Measurements from ENCODE around the gene DYSF.

DYSF gene

GRCh38 chr2:71694501-71695234, 241.3 kb downstream of the DYSF start:
- Histone ChIP-seq H3K4me1 (ENCODE audit: control insufficient read depth, insufficient read depth, low read length) (peaks cover 11% of the 10 kb centered on the region), H3K4me3 (ENCODE audit: low read depth, low read length) (no peak overlapping the region), H3K9ac (ENCODE audit: low read depth, low read length) (no peak overlapping the region), H3K27me3 (ENCODE audit: control insufficient read depth, insufficient read depth, low read length) (no peaks in the 10 kb centered on the region), H3K36me3 (ENCODE audit: control insufficient read depth, insufficient read depth, low read length) (no peaks in the 10 kb centered on the region), H3K9me3 (ENCODE audit: control insufficient read depth, insufficient read depth, low read length) (no peaks in the 10 kb centered on the region)

GRCh38 chr2:71695235-71696120, 242.1 kb downstream of the DYSF start:
- H3K4me3 ChIP-seq (ENCODE audit: low read depth, low read length) = no peak overlapping the region
- peaks cover 11% of the 10 kb centered on the region for H3K4me1 ChIP-seq (ENCODE audit: control insufficient read depth, insufficient read depth, low read length)
- H3K9me3 ChIP-seq (ENCODE audit: control insufficient read depth, insufficient read depth, low read length) = no peaks in the 10 kb centered on the region
- no peaks in the 10 kb centered on the region for H3K36me3 ChIP-seq (ENCODE audit: control insufficient read depth, insufficient read depth, low read length)
- H3K27me3 ChIP-seq (ENCODE audit: control insufficient read depth, insufficient read depth, low read length) = no peaks in the 10 kb centered on the region
- H3K9ac ChIP-seq (ENCODE audit: low read depth, low read length) = no peak overlapping the region

- H3K9ac ChIP-seq (ENCODE audit: low read depth, low read length) = no peak overlapping the region
- no peaks in the 10 kb centered on the region for H3K27me3 ChIP-seq (ENCODE audit: control insufficient read depth, insufficient read depth, low read length)
- peaks cover 8% of the 10 kb centered on the region for H3K4me1 ChIP-seq (ENCODE audit: control insufficient read depth, insufficient read depth, low read length)
- H3K4me3 ChIP-seq (ENCODE audit: low read depth, low read length) = no peak overlapping the region
- no peaks in the 10 kb centered on the region for H3K36me3 ChIP-seq (ENCODE audit: control insufficient read depth, insufficient read depth, low read length)
- H3K9me3 ChIP-seq (ENCODE audit: control insufficient read depth, insufficient read depth, low read length) = no peaks in the 10 kb centered on the region
Observed at GRCh38 chr2:71696381-71696780, 243.0 kb downstream of the DYSF start.

- Histone ChIP-seq H3K27me3 (ENCODE audit: control insufficient read depth, insufficient read depth, low read length) (no peaks in the 10 kb centered on the region), H3K9ac (ENCODE audit: low read depth, low read length) (no peak overlapping the region), H3K4me3 (ENCODE audit: low read depth, low read length) (no peak overlapping the region), H3K4me1 (ENCODE audit: control insufficient read depth, insufficient read depth, low read length) (peaks cover 8% of the 10 kb centered on the region), H3K36me3 (ENCODE audit: control insufficient read depth, insufficient read depth, low read length) (no peaks in the 10 kb centered on the region), H3K9me3 (ENCODE audit: control insufficient read depth, insufficient read depth, low read length) (no peaks in the 10 kb centered on the region)
Observed at GRCh38 chr2:71697106-71698004, 244.0 kb downstream of the DYSF start.

- no peaks in the 10 kb centered on the region for H3K36me3 ChIP-seq (ENCODE audit: control insufficient read depth, insufficient read depth, low read length)
- H3K27me3 ChIP-seq (ENCODE audit: control insufficient read depth, insufficient read depth, low read length) = no peaks in the 10 kb centered on the region
- no peaks in the 10 kb centered on the region for H3K9me3 ChIP-seq (ENCODE audit: control insufficient read depth, insufficient read depth, low read length)
- no peak overlapping the region for H3K9ac ChIP-seq (ENCODE audit: low read depth, low read length)
- peaks cover 4% of the 10 kb centered on the region for H3K4me1 ChIP-seq (ENCODE audit: control insufficient read depth, insufficient read depth, low read length)
- no peak overlapping the region for H3K4me3 ChIP-seq (ENCODE audit: low read depth, low read length)
Observed at GRCh38 chr2:71699428-71699827, 246.1 kb downstream of the DYSF start.

GRCh38 chr2:71700041-71700657, 246.8 kb downstream of the DYSF start:
- Histone ChIP-seq H3K9me3 (ENCODE audit: control insufficient read depth, insufficient read depth, low read length) (no peaks in the 10 kb centered on the region), H3K36me3 (ENCODE audit: control insufficient read depth, insufficient read depth, low read length) (no peaks in the 10 kb centered on the region), H3K27me3 (ENCODE audit: control insufficient read depth, insufficient read depth, low read length) (no peaks in the 10 kb centered on the region), H3K9ac (ENCODE audit: low read depth, low read length) (no peak overlapping the region), H3K4me1 (ENCODE audit: control insufficient read depth, insufficient read depth, low read length) (no peaks in the 10 kb centered on the region), H3K4me3 (ENCODE audit: low read depth, low read length) (no peak overlapping the region)

GRCh38 chr2:71700658-71701397, 247.5 kb downstream of the DYSF start:
- no peaks in the 10 kb centered on the region for H3K27me3 ChIP-seq (ENCODE audit: control insufficient read depth, insufficient read depth, low read length)

GRCh38 chr2:71702071-71702970, 249.0 kb downstream of the DYSF start:
- Histone ChIP-seq H3K27me3 (ENCODE audit: control insufficient read depth, insufficient read depth, low read length) (no peaks in the 10 kb centered on the region), H3K4me3 (ENCODE audit: low read depth, low read length) (no peak overlapping the region), H3K9ac (ENCODE audit: low read depth, low read length) (no peak overlapping the region), H3K36me3 (ENCODE audit: control insufficient read depth, insufficient read depth, low read length) (no peaks in the 10 kb centered on the region), H3K9me3 (ENCODE audit: control insufficient read depth, insufficient read depth, low read length) (no peaks in the 10 kb centered on the region), H3K4me1 (ENCODE audit: control insufficient read depth, insufficient read depth, low read length) (no peaks in the 10 kb centered on the region)

More at GRCh38 chr2:71700658-71701397, 247.5 kb downstream of the DYSF start:
- Histone ChIP-seq H3K4me3 (ENCODE audit: low read depth, low read length) (no peak overlapping the region), H3K9me3 (ENCODE audit: control insufficient read depth, insufficient read depth, low read length) (no peaks in the 10 kb centered on the region), H3K36me3 (ENCODE audit: control insufficient read depth, insufficient read depth, low read length) (no peaks in the 10 kb centered on the region), H3K9ac (ENCODE audit: low read depth, low read length) (no peak overlapping the region), H3K4me1 (ENCODE audit: control insufficient read depth, insufficient read depth, low read length) (no peaks in the 10 kb centered on the region)

GRCh38 chr2:71702971-71703898, 249.9 kb downstream of the DYSF start:
- H3K4me1 ChIP-seq (ENCODE audit: control insufficient read depth, insufficient read depth, low read length) = no peaks in the 10 kb centered on the region
- H3K27me3 ChIP-seq (ENCODE audit: control insufficient read depth, insufficient read depth, low read length) = no peaks in the 10 kb centered on the region
- no peak overlapping the region for H3K4me3 ChIP-seq (ENCODE audit: low read depth, low read length)
- H3K9ac ChIP-seq (ENCODE audit: low read depth, low read length) = no peak overlapping the region
- no peaks in the 10 kb centered on the region for H3K36me3 ChIP-seq (ENCODE audit: control insufficient read depth, insufficient read depth, low read length)
- H3K9me3 ChIP-seq (ENCODE audit: control insufficient read depth, insufficient read depth, low read length) = no peaks in the 10 kb centered on the region
